Cardiac muscle cell (in vitro differentiated cells and primary cell): ENCODE data around the gene HIPK3. TPM values are rescaled to one million over a fixed set of nuclear protein-coding genes. Genes with fewer than 3 reads are reported as not detected.

ENCODE experiments used
- DNase-seq, 2 donors: peaks; one replicate each; pipeline versions ENCODE4 v3.0.0 to v3.0.0-alpha.2; 2010 to 2017; ENCODE audit warnings: low read depth in 1 of 2, low spot score in 1 of 2
- H3K27ac ChIP-seq: fragments of 200-600 bp; sonication (generic); 2 replicates; pipeline ENCODE4 v1.5.1; 2016
- H3K27me3 ChIP-seq: fragments of 200-600 bp; sonication (generic); 2 replicates; pipeline ENCODE4 v1.6.0; 2016; ENCODE audit warnings: control low read depth
- H3K36me3 ChIP-seq: fragments of 200-600 bp; sonication (generic); 2 replicates; pipeline ENCODE4 v1.5.1; 2016; ENCODE audit warnings: control low read depth
- H3K4me1 ChIP-seq: fragments of 200-600 bp; sonication (generic); 2 replicates; pipeline ENCODE4 v1.8.1; 2017; ENCODE audit warnings: low read depth, mild to moderate bottlenecking, mixed run types
- H3K4me3 ChIP-seq: fragments of 200-600 bp; sonication (generic); 2 replicates; pipeline ENCODE4 v1.5.1; 2016; ENCODE audit warnings: mild to moderate bottlenecking
- H3K9me3 ChIP-seq: fragments of 200-600 bp; sonication (generic); 2 replicates; pipeline ENCODE4 v1.5.1; 2017; ENCODE audit warnings: low read depth, mild to moderate bottlenecking, control low read depth
- polyA plus RNA-seq: library from polyadenylated mRNA; unstranded; fragments of >200 nt; fragmentation: Nextera tagmentation; extraction: Ambion mirVana; gene quantifications from 2 replicates; pipeline ENCODE4 v1.2.1, GENCODE V29; 2016
- total RNA-seq: library from RNA; depleted of rRNA; stranded (reverse); fragments of >200 nt; gene quantifications from 2 replicates; pipeline ENCODE4 v1.2.3, GENCODE V29; 2016
- TF ChIP-seq, protein P1 (sequence below): IDR thresholded peaks from 2 replicates; pipeline ENCODE4 v1.5.1; 2012; ENCODE audit warnings: low read depth, mild to moderate bottlenecking, low read length

HIPK3 gene
- total and polyA plus RNA-seq, 2 experiments from 2014 or later: 56.6 to 179 TPM

DNA sequence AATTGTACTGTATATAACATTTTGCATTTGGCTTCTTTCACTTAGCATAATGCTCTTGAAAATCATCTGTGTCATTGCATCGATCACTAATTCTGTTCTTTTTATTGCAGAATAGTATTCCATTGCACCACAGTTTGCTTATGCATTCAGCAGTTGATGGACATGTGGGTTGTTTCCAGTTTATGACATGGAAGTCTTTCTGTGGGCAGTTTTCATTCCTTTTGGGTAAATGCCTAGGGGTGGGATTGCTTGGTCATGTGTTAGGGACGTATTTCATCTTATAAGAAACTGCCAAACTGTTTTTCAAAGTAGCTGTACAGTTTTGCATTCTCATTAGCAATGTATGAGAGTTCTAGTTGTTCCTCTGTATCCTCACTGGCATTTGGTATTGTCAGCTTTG lies 127.0 kb downstream of the HIPK3 start:
- no peak overlapping the region for H3K27ac ChIP-seq
- no peaks in the 10 kb centered on the region for H3K4me1 ChIP-seq
- H3K4me3 ChIP-seq: no peak overlapping the region
- no peaks in the 10 kb centered on the region for H3K9me3 ChIP-seq
- TF ChIP-seq, protein P1, sequence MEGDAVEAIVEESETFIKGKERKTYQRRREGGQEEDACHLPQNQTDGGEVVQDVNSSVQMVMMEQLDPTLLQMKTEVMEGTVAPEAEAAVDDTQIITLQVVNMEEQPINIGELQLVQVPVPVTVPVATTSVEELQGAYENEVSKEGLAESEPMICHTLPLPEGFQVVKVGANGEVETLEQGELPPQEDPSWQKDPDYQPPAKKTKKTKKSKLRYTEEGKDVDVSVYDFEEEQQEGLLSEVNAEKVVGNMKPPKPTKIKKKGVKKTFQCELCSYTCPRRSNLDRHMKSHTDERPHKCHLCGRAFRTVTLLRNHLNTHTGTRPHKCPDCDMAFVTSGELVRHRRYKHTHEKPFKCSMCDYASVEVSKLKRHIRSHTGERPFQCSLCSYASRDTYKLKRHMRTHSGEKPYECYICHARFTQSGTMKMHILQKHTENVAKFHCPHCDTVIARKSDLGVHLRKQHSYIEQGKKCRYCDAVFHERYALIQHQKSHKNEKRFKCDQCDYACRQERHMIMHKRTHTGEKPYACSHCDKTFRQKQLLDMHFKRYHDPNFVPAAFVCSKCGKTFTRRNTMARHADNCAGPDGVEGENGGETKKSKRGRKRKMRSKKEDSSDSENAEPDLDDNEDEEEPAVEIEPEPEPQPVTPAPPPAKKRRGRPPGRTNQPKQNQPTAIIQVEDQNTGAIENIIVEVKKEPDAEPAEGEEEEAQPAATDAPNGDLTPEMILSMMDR: no peak
- peaks cover 12% of the 10 kb centered on the region for H3K27me3 ChIP-seq
- H3K36me3 ChIP-seq: no peaks in the 10 kb centered on the region
- no peak for DNase-seq

DNA sequence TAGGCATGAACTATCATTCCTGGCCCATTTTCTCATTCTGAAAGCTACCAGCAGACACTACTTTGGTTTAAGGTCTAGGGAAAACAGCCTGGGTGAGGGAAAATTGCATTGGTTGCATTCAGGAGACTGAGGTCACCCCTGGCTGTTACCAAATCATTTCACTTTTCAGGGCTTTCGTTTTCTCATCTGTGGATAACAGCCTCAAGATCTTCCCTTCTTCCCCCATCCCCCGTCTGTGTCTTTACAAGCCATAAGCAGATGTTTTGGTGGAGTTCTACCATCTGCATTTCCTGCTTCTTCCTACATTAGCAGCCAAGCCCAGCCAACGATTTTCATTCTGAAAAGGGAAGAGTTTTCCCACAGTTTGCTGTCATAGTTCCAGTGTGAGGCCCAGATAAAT lies 130.4 kb downstream of the HIPK3 start:
- H3K36me3 ChIP-seq: no peaks in the 10 kb centered on the region
- no peak for DNase-seq
- H3K4me3 ChIP-seq: no peak overlapping the region
- TF ChIP-seq, protein P1: no peak
- H3K27me3 ChIP-seq: no peaks in the 10 kb centered on the region
- no peak overlapping the region for H3K27ac ChIP-seq
- no peaks in the 10 kb centered on the region for H3K9me3 ChIP-seq
- no peaks in the 10 kb centered on the region for H3K4me1 ChIP-seq

DNA sequence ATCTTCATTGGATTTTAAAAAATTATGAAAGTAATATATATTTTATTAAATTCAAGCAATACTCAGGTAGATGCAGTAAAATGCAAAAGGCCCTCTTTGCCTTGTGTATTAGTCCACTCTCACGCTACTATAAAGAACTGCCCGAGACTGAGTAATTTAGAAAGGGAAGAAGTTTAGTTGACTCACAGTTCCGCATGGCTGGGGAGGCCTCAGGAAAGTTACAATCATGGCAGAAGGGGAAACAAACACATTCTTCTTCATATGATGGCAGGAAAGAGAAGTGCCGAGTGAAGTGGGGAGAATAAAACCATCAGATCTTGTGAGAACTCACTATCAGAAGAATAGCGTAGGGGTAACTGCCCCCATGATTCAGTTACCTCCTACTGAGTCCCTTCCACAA lies 130.8 kb downstream of the HIPK3 start:
- Histone ChIP-seq H3K4me1 (no peaks in the 10 kb centered on the region), H3K27me3 (no peaks in the 10 kb centered on the region), H3K27ac (no peak overlapping the region), H3K9me3 (no peaks in the 10 kb centered on the region), H3K4me3 (no peak overlapping the region), H3K36me3 (no peaks in the 10 kb centered on the region)
- no peak for DNase-seq
- TF ChIP-seq, protein P1: no peak

DNA sequence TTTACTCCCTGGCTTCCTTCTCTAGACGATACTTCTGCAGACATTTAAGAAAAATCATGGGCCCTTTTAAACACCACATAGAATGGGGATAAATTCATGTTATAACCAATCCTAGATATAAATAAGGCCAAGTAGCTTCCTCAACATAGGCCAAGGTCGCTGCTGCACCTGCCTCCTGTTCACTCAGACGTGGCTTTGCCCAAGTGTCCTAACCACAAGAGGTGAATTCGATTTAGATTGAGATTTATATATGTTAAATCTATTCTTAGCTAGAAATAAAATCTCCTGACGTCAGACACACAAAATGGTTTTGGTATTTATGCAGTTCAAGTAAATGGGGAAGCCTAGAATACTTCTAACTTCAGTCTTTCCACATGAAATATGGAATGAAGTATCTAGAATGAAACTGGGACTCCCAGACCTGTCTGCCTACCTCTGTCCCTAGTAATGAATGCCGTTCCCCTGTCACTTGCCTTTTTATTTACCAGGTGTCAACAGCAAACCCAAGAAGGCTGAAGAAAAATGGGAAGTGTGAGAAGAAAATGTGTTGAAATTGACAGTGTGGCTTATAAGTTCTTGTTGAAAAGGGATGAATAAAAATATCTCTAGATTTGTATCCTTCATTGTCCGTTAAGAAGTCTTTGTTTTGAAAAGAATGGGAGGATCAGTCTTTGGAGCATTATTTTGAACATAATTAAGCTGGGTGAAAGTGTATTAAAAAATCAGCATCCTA lies 131.8 kb downstream of the HIPK3 start:
- Histone ChIP-seq H3K4me3 (no peak overlapping the region), H3K9me3 (no peaks in the 10 kb centered on the region), H3K27me3 (no peaks in the 10 kb centered on the region), H3K36me3 (no peaks in the 10 kb centered on the region), H3K4me1 (no peaks in the 10 kb centered on the region), H3K27ac (no peak overlapping the region)
- TF ChIP-seq, protein P1: no peak
- DNase-seq: no peak

DNA sequence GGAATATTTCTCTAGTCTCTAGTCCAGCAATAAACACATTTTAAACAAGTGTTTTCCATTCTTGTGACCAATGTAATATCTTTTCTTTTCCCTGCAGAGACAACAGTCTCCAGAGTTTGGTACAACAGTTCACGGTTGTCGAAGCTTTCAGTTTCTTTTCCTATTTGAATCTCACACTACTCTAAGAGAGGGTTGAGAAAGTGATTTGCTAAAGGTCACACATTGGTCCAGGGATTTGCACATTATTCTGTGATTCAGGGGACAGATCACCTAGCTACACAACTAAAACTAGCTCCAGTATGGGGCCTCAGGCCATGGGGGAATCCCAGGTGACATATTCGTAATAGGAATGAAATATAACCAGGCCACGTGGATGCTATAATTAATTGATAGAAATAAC lies 132.5 kb downstream of the HIPK3 start:
- H3K4me1 ChIP-seq: no peaks in the 10 kb centered on the region
- H3K27ac ChIP-seq: no peak overlapping the region
- TF ChIP-seq, protein P1: no peak
- H3K4me3 ChIP-seq: no peak overlapping the region
- no peaks in the 10 kb centered on the region for H3K9me3 ChIP-seq
- H3K27me3 ChIP-seq: no peaks in the 10 kb centered on the region
- no peak for DNase-seq
- H3K36me3 ChIP-seq: no peaks in the 10 kb centered on the region
